ENCODE results near the gene ZPBP2.
A peak's percentile ranks its signal among the peaks of the same experiment; 100 is the strongest.

The ZPBP2 gene

DNA sequence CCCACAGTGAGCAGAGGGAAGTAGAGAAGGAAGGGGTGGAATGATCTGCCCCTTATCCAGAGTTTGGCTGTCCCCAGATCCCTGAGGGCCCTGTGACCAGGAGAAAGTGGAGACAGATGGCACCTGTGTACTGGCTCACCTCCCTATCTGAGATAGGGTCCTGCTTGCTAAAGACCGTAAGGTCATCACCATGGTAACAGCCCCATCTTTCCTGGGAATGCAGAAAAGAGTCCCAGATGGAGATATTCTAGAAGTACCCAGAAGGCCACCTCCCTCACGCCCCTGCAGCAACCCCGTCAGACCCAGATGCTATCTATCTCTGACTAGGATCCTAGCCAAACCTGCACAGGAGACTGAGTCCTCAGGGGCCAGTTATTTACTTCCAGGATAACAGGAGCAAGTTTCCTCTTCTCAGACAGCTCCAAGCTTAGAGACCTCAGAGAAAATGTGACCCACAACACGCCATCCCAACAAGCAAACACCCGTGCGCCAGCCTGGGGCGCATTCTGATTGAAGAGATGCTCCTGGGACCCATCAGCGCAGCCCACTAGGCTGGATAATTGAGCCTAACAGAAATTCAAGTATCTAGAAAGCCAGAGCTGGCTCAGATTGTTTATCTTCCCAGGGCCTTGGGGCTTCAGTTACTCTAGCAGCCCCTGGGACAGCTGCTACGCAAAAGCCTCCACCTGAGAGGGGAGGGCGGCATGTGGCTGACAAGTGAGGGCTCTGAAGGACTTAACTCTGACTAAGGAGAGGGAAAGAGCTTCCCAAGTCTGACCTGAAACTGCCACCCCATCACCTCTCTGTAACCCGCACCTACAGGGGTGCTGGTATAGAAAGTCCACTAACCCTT is 57.5 kb downstream of the ZPBP2 start:
- H3K4me3 ChIP-seq (ENCODE audit: control insufficient read depth, low read depth, low read length): no peak overlapping the region
- no peak for DNase-seq (ENCODE audit: low read depth)
- TF ChIP-seq, protein P1, sequence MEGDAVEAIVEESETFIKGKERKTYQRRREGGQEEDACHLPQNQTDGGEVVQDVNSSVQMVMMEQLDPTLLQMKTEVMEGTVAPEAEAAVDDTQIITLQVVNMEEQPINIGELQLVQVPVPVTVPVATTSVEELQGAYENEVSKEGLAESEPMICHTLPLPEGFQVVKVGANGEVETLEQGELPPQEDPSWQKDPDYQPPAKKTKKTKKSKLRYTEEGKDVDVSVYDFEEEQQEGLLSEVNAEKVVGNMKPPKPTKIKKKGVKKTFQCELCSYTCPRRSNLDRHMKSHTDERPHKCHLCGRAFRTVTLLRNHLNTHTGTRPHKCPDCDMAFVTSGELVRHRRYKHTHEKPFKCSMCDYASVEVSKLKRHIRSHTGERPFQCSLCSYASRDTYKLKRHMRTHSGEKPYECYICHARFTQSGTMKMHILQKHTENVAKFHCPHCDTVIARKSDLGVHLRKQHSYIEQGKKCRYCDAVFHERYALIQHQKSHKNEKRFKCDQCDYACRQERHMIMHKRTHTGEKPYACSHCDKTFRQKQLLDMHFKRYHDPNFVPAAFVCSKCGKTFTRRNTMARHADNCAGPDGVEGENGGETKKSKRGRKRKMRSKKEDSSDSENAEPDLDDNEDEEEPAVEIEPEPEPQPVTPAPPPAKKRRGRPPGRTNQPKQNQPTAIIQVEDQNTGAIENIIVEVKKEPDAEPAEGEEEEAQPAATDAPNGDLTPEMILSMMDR (conservative IDR thresholded peaks at IDR 0.05; ENCODE audit: control insufficient read depth, insufficient read depth, low read depth, low read length): no peak

DNA sequence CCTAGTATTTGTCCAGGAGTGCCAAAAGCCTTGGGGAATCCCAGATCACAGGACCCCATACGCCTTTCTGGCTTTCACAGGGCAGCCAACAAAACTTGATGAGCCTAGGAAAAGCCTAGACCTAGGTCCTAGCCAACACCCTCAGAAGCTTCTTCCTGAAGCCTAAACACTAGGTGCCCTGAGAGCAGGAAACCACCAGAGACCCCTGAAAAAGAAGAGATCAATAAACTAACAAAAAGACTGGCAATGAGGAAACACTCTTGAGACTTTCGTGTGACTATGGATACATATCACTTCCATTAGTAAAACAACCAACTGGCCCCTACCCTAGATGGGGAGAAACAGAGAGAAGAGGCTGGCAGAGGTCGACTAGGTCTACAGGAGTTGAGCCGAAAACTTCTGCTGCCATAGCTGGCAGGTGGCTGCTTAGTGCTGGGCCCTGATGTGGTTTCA is 58.2 kb downstream of the ZPBP2 start:
- no peak for DNase-seq (ENCODE audit: low read depth)
- TF ChIP-seq, protein P1 (conservative IDR thresholded peaks at IDR 0.05; ENCODE audit: control insufficient read depth, insufficient read depth, low read depth, low read length): no peak
- H3K4me3 ChIP-seq (ENCODE audit: control insufficient read depth, low read depth, low read length): peak overlapping the region; percentile 76

GRCh38 chr17:39926588-39927100 is 58.6 kb downstream of the ZPBP2 start:
- TF ChIP-seq, protein P1 (conservative IDR thresholded peaks at IDR 0.05; ENCODE audit: control insufficient read depth, insufficient read depth, low read depth, low read length): no peak
- peak; percentile 23 for DNase-seq (ENCODE audit: low read depth)
- H3K4me3 ChIP-seq (ENCODE audit: control insufficient read depth, low read depth, low read length): peak overlapping the region; percentile 76
